Osteoblast (primary cell): ENCODE results near the gene ZC3H12A. TPM values are rescaled to one million over a fixed set of nuclear protein-coding genes. Genes with fewer than 3 reads are reported as not detected.

Experiments used
- DNase-seq: peaks from one replicate; pipeline ENCODE4 v3.0.0; 2011; ENCODE audit warnings: low spot score, mixed read lengths; ENCODE audit not compliant: insufficient read length; ENCODE audit errors: missing footprints
- H2AFZ ChIP-seq: 2 replicates; pipeline ENCODE4 v1.6.0; 2011; ENCODE audit warnings: mild to moderate bottlenecking, low read length
- H3K27ac ChIP-seq: 2 replicates; pipeline ENCODE4 v1.5.1; 2011; ENCODE audit warnings: mild to moderate bottlenecking, low read depth, low read length, moderate library complexity
- H3K27me3 ChIP-seq: 2 replicates; pipeline ENCODE4 v1.6.0; 2012; ENCODE audit warnings: mild to moderate bottlenecking, control low read depth, inconsistent platforms, low read length, moderate library complexity; ENCODE audit not compliant: insufficient read depth
- H3K36me3 ChIP-seq: 2 replicates; pipeline ENCODE4 v1.5.1; 2011; ENCODE audit warnings: mild to moderate bottlenecking, low read length, control low read depth, moderate library complexity; ENCODE audit not compliant: insufficient read depth
- H3K4me1 ChIP-seq: 2 replicates; pipeline ENCODE4 v1.5.1; 2011; ENCODE audit warnings: mild to moderate bottlenecking, low read length, control low read depth, moderate library complexity; ENCODE audit not compliant: insufficient read depth
- H3K4me2 ChIP-seq: 2 replicates; pipeline ENCODE4 v1.6.0; 2011; ENCODE audit warnings: mild to moderate bottlenecking, low read length; ENCODE audit not compliant: insufficient read depth
- H3K4me3 ChIP-seq: fragments of 200-600 bp; sonication (generic); 3 replicates; pipeline ENCODE4 v1.5.1; 2012; ENCODE audit warnings: mild to moderate bottlenecking, low read length, inconsistent platforms; ENCODE audit not compliant: insufficient read depth
- H3K79me2 ChIP-seq: 2 replicates; pipeline ENCODE4 v1.6.0; 2012; ENCODE audit warnings: mild to moderate bottlenecking, low read length, control low read depth, inconsistent platforms; ENCODE audit not compliant: insufficient read depth
- H3K9me3 ChIP-seq: 2 replicates; pipeline ENCODE4 v1.5.1; 2011; ENCODE audit warnings: low read depth, low read length, control low read depth
- H4K20me1 ChIP-seq: 2 replicates; pipeline ENCODE4 v1.6.0; 2012; ENCODE audit warnings: mild to moderate bottlenecking, low read length, control low read depth; ENCODE audit not compliant: insufficient read depth
- total RNA-seq: library from RNA; depleted of rRNA; stranded (reverse); fragments of >200 nt; gene quantifications from 2 replicates; pipeline ENCODE4 v1.2.3, GENCODE V29; 2012
- TF ChIP-seq, protein P1 (sequence below): IDR thresholded peaks from 2 replicates; pipeline ENCODE4 v1.5.1; 2011; ENCODE audit warnings: mild to moderate bottlenecking, low read depth, low read length, moderate library complexity; ENCODE audit errors: extremely low read depth

ZC3H12A gene
- total RNA-seq, 1 donor: 13.0 TPM

DNA sequence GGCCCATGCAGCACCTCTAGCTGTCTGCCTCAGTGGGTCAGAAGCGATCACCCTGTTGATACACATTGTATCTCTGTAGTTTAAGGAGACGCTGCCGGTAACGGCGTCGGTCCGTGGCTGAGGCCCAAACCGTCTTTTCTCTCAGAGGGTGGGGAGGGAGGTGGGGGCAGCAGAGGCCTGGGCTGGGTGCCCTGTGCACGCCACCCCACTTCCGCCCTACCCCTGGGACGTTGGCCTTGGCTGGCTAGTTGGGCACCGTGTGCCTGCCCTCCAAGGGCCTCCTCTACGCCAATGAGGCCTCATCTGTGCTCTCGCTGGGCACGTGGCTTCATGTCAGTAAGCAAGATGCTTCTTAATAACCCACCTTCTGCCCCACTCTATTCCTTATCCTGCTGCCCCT, 9.4 kb downstream of the ZC3H12A start:
- Histone ChIP-seq H3K4me3 (no peak overlapping the region), H3K9me3 (no peaks in the 10 kb centered on the region), H3K4me2 (no peak overlapping the region), H3K36me3 (peaks cover 57% of the 10 kb centered on the region), H3K4me1 (peaks cover 44% of the 10 kb centered on the region), H4K20me1 (peaks cover 3% of the 10 kb centered on the region), H3K27ac (no peak overlapping the region), H2AFZ (no peak overlapping the region), H3K79me2 (peaks cover 35% of the 10 kb centered on the region), H3K27me3 (no peaks in the 10 kb centered on the region)
- DNase-seq: no peak
- TF ChIP-seq, protein P1, sequence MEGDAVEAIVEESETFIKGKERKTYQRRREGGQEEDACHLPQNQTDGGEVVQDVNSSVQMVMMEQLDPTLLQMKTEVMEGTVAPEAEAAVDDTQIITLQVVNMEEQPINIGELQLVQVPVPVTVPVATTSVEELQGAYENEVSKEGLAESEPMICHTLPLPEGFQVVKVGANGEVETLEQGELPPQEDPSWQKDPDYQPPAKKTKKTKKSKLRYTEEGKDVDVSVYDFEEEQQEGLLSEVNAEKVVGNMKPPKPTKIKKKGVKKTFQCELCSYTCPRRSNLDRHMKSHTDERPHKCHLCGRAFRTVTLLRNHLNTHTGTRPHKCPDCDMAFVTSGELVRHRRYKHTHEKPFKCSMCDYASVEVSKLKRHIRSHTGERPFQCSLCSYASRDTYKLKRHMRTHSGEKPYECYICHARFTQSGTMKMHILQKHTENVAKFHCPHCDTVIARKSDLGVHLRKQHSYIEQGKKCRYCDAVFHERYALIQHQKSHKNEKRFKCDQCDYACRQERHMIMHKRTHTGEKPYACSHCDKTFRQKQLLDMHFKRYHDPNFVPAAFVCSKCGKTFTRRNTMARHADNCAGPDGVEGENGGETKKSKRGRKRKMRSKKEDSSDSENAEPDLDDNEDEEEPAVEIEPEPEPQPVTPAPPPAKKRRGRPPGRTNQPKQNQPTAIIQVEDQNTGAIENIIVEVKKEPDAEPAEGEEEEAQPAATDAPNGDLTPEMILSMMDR: no peak

DNA sequence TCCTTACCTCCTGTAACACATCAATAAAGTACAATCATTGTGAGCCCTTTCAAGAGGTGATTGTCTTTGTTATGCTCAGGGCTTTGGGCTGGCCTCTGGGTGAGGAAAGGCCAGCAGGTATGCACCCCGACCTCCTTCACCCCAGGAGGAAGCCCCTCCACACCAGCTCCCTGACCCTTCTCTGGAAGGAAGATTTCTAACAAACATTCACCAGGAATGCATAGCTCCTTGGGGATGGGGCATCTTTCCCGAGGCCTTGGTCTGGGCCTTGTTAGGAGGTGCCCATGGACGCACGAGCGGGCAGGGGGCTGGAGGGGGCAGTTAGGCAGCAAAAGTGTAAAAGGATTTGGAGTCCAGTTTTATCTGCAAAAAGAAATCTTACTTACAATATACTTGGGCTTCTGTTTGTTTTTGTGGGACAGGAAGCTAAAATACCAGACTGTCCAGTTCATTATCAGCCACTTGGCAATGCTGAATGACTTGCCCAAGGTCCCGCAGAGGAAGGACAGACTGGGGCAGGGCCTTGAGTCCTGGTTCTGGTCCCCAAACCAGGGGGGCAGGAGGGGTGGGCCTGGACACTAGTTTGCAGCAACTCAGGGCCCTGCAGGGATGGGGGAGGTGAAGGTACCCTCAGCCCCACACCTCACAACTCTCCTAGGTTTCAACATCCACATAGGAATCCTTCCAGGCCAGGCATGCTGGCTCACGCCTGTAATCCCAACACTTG, 10.1 kb downstream of the ZC3H12A start:
- H3K79me2 ChIP-seq: peaks cover 30% of the 10 kb centered on the region
- peak; percentile 86 for DNase-seq
- H2AFZ ChIP-seq: no peak overlapping the region
- no peaks in the 10 kb centered on the region for H3K27me3 ChIP-seq
- H3K27ac ChIP-seq: peak overlapping the region; percentile 73
- H3K4me2 ChIP-seq: no peak overlapping the region
- peaks cover 37% of the 10 kb centered on the region for H3K4me1 ChIP-seq
- TF ChIP-seq, protein P1: no peak
- peaks cover 3% of the 10 kb centered on the region for H4K20me1 ChIP-seq
- no peak overlapping the region for H3K4me3 ChIP-seq
- H3K9me3 ChIP-seq: no peaks in the 10 kb centered on the region
- H3K36me3 ChIP-seq: peaks cover 60% of the 10 kb centered on the region

DNA sequence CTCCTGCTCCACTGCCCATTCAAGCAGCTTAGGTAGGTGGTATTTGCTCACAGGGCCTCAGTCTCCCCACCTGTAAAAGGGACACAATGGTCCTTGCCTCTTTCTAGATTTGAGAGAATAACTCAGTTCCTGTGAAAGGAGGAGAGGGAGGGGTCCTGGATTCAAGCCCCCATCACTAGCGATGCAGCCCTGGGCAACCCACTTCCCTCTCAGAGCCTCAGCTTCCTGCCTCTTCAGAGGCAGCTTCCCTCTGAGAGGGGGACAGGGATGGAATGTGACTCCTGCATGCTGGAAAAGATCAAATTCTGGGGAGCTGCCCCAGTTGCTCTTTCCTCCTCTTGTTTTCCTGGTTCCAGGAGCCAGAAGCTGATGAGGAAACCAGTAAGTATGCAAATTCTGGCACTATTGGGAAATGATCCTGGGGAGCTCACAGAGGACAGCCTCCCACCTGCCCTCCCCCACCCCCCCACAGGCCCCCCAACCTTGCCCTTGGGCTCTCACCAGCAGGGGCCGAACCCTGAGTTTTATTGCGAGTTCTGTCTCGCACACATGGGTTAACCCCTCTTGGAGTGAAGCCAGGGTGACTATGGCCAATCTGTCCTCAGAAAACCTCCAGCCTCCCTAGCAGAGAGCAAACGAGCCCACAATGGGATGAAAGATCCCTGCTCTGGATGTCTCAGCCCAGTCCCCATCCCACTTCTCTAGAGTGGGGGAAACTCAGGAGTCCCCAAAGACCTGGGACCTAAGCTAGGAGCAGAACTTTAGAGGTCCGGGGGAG, 11.7 kb downstream of the ZC3H12A start:
- peak; percentile 79 for DNase-seq
- Histone ChIP-seq H3K4me3 (no peak overlapping the region), H3K27me3 (no peaks in the 10 kb centered on the region), H3K9me3 (no peaks in the 10 kb centered on the region), H3K27ac (peak overlapping the region; percentile 73), H3K36me3 (peaks cover 59% of the 10 kb centered on the region), H3K79me2 (peaks cover 14% of the 10 kb centered on the region), H3K4me1 (peaks cover 28% of the 10 kb centered on the region), H4K20me1 (peaks cover 3% of the 10 kb centered on the region), H2AFZ (no peak overlapping the region), H3K4me2 (no peak overlapping the region)
- TF ChIP-seq, protein P1: no peak
